T-helper 2 cell treated with Interferon-gamma antibody and Interleukin-4, amounts not matched to agents 100 ng/mL and 5 ng/mL, for 36 hours (primary cell): ENCODE data around the gene STK32C. TPM values are rescaled to one million over a fixed set of nuclear protein-coding genes. Genes with fewer than 3 reads are reported as not detected.

Experiments used
- intact Hi-C: fragments of 100-400 bp; cut with micrococcal nuclease; formaldehyde crosslinking; loops from one replicate; pipeline ENCODE4 v1.15.1; 2023
- total RNA-seq: library from RNA; stranded (reverse); gene quantifications from 2 replicates; pipeline ENCODE4 v1.2.3, GENCODE V29; 2022

Gene STK32C
- total RNA-seq, 1 donor from 2014 or later, result 10.6 TPM

DNA sequence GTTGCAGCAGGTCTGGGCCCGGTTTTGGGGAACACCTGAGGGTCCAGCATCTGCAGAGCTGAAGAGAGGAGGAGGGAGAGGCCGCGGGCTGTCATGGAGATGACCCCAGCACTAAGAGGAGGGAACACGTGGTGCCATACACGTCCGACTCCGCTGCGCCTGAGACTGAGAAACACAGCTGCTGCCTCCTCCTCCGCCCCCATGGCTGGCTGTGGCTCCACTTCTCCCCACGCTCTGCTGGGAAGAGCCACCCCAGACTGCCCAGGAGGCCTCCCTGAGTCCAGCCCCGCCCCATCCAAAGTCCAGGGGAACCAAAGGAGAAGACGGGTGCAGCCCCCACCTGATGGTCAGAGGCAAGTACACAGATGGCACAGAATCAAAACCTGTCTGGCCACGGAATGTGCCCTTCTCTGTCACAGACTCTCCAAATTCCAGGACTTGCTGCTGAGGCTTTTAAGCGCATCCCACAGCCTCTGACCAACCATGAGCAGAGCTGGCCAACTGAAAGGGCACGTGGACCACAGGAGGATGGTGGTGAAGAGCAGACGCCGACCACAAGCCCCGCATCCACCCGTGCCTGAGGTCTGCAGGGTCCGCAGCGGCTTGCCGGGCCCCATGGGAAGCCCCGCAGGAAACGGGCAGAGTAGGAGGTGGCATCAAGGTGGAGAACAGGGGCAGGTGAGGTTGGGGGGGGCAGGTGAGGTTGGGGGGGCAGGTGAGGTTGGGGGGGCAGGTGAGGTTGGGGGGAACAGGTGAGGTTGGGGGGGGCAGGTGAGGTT lies 24.0 kb downstream of the STK32C start:
- intact Hi-C loops, result no loop called here

GRCh38 chr10:132282667-132283603 lies 24.8 kb downstream of the STK32C start:
- intact Hi-C loops, result no loop called here

DNA sequence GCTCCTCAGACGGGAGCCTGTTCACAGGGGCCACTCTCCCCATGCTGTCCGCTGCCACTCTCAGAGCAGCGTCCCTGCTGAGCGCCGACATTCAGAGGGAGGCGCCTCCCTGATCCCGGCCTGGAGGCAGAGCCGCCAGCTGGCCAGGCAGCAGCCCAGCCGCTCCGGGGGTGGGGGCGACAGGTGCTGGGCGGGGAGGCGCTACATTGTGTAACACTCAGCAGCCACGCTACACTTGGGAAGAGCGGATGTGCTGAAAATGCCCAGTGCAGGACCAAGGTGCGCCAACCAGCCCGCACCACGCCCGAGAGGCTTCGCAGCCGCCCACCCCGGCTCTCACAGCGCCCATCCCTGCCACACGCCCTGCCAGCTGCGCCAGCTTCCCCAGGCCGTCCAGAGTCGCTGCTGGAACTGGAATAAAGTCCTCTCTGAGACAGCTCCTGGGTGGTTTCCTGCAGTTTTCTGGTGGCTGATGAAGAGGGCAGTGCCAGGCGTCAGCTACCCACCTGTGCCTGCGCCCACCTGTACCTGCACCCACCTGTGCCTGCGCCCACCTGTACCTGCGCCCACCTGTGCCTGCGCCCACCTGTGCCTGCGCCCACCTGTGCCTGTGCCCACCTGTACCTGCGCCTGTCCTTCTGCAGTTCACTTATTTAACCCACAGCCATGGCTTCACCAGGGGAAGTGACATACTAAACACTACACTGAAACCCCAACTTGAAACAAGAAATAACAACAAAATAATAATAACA lies 25.7 kb downstream of the STK32C start:
- intact Hi-C loops, result no loop called here

DNA sequence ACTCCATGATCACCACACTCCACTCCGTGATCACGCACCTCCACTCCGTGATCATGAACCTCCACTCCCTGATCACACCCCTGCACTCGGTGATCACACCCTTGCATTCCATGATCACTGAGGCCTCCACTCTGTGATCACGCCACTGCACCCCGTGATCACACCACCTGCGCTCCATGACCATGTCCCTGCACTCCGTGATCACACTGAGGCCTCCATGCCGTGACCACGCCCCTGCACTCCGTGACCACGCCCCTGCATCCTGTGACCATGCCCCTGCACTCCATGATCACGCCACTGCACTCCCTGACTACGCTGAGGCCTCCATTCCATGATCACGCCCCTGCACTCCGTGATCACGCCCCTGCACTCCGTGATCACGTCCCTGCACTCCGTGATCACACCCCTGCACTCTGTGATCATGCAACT lies 27.1 kb downstream of the STK32C start:
- intact Hi-C loops, result no loop called here

DNA sequence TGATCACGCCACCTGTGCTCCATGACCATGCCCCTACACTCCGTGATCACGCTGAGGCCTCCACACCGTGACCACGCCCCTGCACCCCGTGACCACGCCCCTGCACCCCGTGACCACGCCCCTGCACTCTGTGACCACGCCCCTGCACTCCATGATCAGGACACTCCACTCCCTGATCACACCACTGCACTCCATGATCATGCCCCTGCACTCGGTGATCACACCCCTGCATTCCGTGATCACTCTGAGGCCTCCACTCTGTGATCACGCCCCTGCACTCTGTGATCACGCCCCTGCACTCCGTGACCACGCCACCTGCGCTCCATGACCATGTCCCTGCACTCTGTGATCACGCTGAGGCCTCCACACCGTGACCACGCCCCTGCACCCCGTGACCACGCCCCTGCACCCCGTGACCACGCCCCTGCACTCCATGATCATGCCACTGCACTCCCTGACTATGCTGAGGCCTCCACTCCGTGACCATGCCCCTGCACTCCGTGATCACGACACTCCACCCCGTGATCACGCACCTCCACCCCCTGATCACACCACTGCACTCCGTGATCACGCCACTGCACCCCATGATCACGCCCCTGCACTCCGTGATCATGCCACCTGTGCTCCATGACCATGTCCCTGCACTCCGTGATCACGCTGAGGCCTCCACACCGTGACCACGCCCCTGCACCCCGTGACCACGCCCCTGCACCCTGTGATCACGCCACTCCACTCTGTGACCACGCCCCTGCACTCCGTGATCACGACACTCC lies 27.7 kb downstream of the STK32C start:
- intact Hi-C loops, result no loop called here

- intact Hi-C loops, result no loop called here
Measured at GRCh38 chr10:132277311-132277741, 30.4 kb downstream of the STK32C start.

GRCh38 chr10:132276706-132277105 lies 31.0 kb downstream of the STK32C start:
- intact Hi-C loops, result no loop called here

DNA sequence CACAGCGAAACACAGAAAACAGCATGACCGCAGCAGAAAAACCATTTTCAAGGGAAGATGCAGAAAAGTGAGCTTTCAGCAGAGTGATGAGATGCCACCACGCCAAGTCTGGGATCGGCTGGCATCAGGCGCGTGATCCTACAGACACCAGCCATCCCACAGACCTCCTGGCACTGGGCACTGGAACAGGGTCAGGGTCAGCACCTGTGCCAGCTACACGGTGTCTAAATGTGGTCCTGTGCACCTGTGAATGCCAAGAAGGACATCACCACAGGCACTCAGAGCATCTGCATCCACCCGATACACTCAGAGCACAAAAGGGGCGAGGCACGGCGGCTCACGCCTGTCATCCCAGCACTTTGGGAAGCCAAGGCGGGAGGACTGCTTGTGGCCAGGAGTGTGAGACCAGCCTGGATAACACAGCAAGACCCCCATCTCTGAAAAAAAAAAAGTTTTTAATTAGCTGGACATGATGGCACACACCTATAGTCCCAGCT lies 31.5 kb downstream of the STK32C start:
- intact Hi-C loops, result no loop called here

GRCh38 chr10:132275426-132276178 lies 32.1 kb downstream of the STK32C start:
- intact Hi-C loops, result no loop called here

DNA sequence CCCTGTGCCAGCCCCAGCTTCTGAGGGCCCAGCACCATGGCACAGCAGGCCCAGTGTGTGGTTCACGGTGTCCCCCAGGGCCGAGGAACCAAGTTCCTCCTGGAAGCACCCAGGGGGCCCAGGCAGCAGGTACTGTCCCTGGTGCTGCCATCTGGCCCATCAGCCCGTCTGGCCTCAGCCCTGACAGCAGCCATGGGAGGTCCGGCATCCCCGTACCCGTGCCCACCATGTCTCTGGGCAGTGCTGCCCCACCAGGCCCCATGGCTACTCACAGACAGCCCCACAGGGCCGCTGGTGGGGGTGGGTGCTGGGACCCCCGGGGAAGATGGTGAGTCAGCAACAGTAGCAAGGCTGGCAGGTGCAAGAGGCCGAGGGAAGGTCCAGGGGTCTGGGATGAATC lies 32.8 kb downstream of the STK32C start:
- intact Hi-C loops, result no loop called here

DNA sequence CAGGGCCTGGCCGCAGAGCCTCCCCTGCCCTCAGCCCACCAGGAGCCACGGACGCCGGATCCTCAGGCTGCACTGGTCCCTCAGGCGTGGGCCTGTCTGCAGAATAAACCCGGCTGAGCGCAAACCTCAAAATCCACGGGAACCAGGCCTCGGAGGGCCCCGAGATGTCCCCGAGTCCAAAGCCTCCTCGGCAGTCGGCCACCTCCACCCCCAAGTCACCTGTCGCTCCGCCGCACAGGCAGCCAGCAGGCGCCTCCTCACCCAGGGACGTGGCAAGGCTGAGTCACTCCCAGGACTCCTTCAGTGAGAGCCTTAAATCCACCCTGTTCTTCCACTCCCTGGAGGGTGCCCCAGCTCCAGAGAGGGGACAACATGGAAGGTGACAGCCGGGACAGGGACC lies 33.2 kb downstream of the STK32C start:
- intact Hi-C loops, result no loop called here

GRCh38 chr10:132273966-132274365 lies 33.8 kb downstream of the STK32C start:
- intact Hi-C loops, result no loop called here

DNA sequence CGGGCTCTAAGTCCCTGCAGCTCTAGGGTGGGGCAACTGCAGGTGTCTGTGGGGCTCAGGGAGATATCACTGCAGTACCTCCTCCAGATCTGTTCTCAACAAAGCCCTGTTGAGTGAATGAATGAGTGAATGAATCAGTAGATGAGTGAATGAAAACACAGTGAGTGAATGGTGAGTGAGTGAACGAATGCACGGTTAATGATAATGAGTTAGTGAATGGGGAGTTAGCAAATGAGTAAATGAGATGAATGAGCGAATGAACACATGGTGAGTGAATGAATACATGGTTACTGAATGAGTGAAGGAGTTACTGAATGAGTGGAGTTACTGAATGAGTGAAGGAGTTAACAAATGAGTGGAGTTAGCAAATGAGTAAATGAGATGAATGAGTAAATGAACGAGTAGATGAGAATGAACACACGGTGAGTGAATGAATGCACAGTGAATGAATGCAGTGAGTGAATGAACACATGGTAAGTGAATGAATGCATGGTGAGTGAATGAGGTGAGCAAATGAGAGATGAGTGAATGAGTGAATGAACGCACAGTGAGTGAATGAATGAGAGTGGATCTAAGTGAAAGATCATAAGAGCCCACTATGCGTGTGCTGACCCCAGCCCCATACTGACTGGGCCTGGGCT lies 34.3 kb downstream of the STK32C start:
- intact Hi-C loops, result no loop called here

DNA sequence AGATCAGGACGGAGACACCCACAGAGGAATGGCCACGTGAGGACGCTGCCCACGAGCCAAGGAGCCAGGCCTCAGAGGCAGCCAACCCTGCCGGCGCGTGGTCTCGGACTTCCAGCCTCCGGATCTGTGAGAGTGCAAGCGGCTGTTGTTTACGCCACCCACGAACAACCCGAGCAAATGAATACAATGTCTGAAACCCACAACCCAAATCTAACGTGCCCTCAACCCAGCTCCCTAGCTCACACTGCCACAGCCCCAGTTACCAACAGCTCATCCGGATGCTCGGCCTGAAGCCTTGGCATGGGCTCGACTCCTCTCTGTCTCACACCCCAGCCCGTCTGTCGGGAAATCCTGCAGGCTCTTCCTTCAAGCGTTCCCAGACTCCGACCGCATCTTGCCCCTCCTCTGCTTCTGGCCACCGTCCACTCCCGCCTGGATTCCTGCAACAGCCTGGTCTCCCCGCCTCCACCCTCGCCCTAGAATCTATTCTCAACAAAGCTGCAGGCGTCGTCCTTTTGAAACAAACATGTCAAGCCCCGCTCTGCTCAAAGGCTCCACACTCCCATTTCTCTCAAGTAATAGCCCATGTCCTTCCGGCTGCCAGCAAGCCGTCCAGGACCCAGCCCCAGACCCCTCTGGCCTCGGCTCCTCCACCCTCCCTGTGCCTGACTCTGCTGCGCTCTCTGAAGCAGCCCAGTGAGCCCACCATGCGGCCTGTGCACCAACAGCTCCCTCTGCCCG lies 35.3 kb downstream of the STK32C start:
- intact Hi-C loops, result no loop called here

DNA sequence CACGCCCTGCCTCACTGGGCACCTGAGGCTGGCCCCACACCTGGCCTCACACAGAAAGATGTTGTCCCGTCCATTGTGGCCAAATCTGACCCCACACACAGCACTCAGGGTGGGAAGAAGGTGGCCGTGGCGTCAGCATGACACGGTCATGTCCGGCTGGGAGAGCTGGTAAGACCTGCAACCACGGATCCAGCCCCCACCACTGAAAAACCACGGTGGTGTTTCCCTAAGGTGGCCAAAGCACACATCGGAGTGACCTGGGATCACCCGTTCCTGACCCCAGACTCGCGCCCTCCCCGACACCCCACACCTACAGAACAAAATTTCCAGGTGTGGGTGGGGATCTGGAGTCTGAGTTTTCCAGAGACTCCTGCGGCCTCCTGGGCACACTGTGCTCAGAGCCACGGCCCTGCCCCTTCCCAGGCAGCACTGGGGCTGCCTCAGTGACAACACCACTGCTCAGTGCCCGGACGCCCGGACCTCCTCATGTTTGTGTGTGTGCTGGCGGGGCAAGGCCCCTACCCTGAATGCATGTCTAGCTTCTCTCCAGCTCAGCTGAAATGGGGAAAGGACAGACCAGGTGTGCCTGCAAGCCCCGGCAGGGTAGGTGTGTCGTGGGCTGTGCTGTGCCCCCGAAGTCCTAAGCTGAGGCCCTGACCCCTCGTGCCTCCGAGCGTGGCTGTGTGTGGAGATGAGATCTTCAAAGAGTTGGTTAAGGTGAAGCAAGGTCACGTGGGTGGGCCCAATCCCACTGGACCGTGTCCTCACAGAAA lies 36.1 kb downstream of the STK32C start:
- intact Hi-C loops, result no loop called here

DNA sequence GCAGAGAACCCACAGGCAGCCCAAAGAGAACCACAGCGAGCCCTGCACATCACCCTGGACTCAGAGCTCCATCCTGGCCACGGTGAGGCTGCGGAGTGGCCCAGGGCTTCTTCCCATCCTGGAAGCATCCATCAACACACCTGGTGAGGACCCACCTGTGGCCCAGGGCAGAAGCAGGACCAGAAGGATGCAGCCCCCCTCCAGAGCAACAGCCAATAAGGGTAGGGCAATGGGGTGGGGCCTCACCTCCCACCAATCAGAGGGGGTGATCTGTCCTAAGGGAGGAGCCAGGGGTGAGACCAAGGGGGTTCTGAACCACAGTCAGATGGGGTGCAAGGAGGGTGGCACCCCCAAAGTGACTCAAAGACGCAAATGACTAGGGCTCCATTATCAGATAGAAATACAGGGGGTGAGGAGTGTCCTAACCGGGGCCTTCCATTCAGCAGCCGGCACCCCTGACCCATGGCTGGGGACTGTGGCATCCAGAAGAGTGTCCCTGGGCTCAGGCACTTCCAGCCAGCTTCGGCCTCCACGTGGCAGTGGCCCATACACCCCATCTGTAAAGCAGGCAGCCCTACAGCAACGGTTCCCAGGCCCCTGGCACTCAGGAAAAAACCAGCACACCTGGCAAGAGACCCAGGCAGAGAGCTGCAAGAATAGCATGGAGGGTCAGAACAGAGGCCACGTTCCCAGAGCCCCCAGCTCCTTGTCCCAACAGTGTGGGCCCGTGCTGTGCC lies 36.9 kb downstream of the STK32C start:
- intact Hi-C loops, result no loop called here

DNA sequence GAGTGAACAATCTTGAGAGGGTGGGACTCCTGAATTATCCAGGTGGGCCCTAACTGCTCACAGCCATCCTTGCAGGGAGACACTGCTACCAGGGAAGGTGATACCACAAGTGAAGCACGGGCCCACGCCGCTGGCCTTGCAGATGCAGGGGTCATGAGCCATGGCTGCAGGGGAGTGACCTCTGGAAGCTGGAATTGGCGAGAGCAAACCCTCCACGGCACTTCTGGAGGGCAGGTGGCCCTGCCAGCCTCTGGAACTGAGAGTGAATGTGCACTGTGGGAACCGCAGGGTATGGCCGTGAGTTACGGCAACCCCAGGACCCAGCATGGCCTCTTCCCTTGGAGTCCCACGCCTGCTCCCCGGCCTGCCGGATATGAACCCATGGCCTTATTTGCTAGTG lies 37.5 kb downstream of the STK32C start:
- intact Hi-C loops, result no loop called here
